ENCODE measurements around the gene PLCL1.

DNA sequence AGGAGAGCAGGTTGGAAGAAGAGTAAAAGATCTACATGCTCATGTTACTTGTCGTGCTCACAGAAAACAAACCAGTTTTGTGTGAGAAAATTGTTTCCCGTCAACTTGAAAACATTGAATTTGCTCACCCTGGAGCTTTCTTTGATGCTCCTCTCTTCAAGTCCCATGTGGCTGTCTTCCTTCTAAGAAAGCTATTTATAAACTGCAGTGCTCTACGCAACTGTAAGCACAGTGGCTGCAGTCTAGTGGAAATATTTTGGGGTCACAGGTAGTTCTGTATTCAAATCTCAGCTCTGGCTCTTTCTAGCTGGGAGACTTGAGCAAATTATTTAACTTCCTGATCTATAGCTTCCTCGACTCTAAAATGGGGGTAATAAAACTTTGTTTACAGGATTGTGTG is 211.8 kb downstream of the PLCL1 start:
- TF ChIP-seq POLR2AphosphoS5 (IDR thresholded peaks at IDR 0.05; ENCODE audit: low read depth, low read length): no peak
- TF ChIP-seq, protein P1, sequence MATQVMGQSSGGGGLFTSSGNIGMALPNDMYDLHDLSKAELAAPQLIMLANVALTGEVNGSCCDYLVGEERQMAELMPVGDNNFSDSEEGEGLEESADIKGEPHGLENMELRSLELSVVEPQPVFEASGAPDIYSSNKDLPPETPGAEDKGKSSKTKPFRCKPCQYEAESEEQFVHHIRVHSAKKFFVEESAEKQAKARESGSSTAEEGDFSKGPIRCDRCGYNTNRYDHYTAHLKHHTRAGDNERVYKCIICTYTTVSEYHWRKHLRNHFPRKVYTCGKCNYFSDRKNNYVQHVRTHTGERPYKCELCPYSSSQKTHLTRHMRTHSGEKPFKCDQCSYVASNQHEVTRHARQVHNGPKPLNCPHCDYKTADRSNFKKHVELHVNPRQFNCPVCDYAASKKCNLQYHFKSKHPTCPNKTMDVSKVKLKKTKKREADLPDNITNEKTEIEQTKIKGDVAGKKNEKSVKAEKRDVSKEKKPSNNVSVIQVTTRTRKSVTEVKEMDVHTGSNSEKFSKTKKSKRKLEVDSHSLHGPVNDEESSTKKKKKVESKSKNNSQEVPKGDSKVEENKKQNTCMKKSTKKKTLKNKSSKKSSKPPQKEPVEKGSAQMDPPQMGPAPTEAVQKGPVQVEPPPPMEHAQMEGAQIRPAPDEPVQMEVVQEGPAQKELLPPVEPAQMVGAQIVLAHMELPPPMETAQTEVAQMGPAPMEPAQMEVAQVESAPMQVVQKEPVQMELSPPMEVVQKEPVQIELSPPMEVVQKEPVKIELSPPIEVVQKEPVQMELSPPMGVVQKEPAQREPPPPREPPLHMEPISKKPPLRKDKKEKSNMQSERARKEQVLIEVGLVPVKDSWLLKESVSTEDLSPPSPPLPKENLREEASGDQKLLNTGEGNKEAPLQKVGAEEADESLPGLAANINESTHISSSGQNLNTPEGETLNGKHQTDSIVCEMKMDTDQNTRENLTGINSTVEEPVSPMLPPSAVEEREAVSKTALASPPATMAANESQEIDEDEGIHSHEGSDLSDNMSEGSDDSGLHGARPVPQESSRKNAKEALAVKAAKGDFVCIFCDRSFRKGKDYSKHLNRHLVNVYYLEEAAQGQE (IDR thresholded peaks at IDR 0.05; ENCODE audit: insufficient read depth in 1 of 2, low read depth in 2 of 2, low read length in 2 of 2): no peak
- no peak for TF ChIP-seq TAF1 (IDR thresholded peaks at IDR 0.05; ENCODE audit: borderline replicate concordance, insufficient read depth, low read length)
- no peak for TF ChIP-seq SIN3A (IDR thresholded peaks at IDR 0.05; ENCODE audit: borderline replicate concordance, insufficient read depth, low read length)

All from PFSK-1 (cell line).